HCT116 (cell line): ENCODE results near the gene SLC6A12. TPM values are rescaled to one million over a fixed set of nuclear protein-coding genes. Genes with fewer than 3 reads are reported as not detected.

Experiments used
- ATAC-seq: fragments of 200-7000 bp; cut with Tn5 transposase; 2 replicates; pipeline ENCODE4 v1.9.1; 2020; ENCODE audit warnings: mild to moderate bottlenecking, moderate library complexity
- BruUV-seq: library from RNA; stranded (reverse); fragments of 400-500 nt; replicated peaks from 2 replicates; lab custom pipeline; 2021; lab: Mats Ljungman, UMichigan
- CTCF ChIA-PET: fragments of 300-600 bp; sonication (Branson Sonifier 250); formaldehyde crosslinking; loops from one replicate; lab custom pipeline; 2021; ENCODE audit warnings: antibody characterized with exemption; lab: Charles Lee
- POLR2A ChIA-PET: fragments of 300-600, 350-600 bp; sonication (Branson Sonifier 250); formaldehyde crosslinking; loops from one replicate; lab custom pipeline; 2021; ENCODE audit warnings: antibody characterized with exemption; lab: Charles Lee
- RAD21 ChIA-PET, 2 experiments: fragments of 300-600 bp; sonication (Branson Sonifier 250); formaldehyde crosslinking; loops; one replicate each; lab custom pipeline; 2023; ENCODE audit warnings: low total read pairs in 2 of 2; ENCODE audit not compliant: uncharacterized antibody in 2 of 2, unreplicated experiment in 2 of 2, low non-redundant PET in 1 of 2; lab: Charles Lee
- DNase-seq: peaks from one replicate; pipeline ENCODE4 v3.0.0-alpha.2; 2010; ENCODE audit warnings: low read depth, low spot score
- H2AFZ ChIP-seq: fragments of 200-600 bp; shearing (Covaris generic), sonication (generic); 2 replicates; pipeline ENCODE4 v1.6.1; 2017; ENCODE audit warnings: low read depth, mixed run types, mixed read lengths, antibody characterized with exemption, low read length; ENCODE audit not compliant: poor library complexity, severe bottlenecking
- H3K27ac ChIP-seq: 2 replicates; pipeline ENCODE4 v1.5.1; 2012; ENCODE audit warnings: low read depth, low read length
- H3K27me3 ChIP-seq: fragments of 200-600 bp; sonication (generic); 2 replicates; pipeline ENCODE4 v1.6.1; 2016; ENCODE audit warnings: mixed run types, low read length, mixed read lengths; ENCODE audit not compliant: insufficient read depth
- H3K36me3 ChIP-seq, 2 experiments: fragments of 200-500 bp in 1 of 2; fragments of 200-600 bp in 1 of 2; sonication (Bioruptor generic) in 1 of 2; sonication (generic) in 1 of 2; 2 replicates each; pipeline versions ENCODE4 v1.5.1 to v1.6.1; 2014 to 2016; ENCODE audit warnings: low read length in 2 of 2, inconsistent platforms in 1 of 2, mixed read lengths in 1 of 2, mixed run types in 1 of 2; ENCODE audit not compliant: insufficient read depth in 2 of 2, control insufficient read depth in 1 of 2
- H3K4me1 ChIP-seq, 2 experiments: fragments of 200-600 bp in 1 of 2; sonication (generic) in 1 of 2; 2 replicates each; pipeline versions ENCODE4 v1.5.1 to v1.6.1; 2012 to 2017; ENCODE audit warnings: low read length in 2 of 2, inconsistent platforms in 1 of 2, mild to moderate bottlenecking in 1 of 2, mixed read lengths in 1 of 2, mixed run types in 1 of 2, moderate library complexity in 1 of 2; ENCODE audit not compliant: insufficient read depth in 2 of 2, control insufficient read depth in 1 of 2
- H3K4me2 ChIP-seq: fragments of 200-600 bp; sonication (generic); 2 replicates; pipeline ENCODE4 v1.6.1; 2017; ENCODE audit warnings: mixed run types, low read length, mixed read lengths
- H3K4me3 ChIP-seq, 2 experiments: fragments of 200-600 bp in 1 of 2; sonication (generic) in 1 of 2; replicated peaks in 1 of 2; 2 replicates each; pipeline ENCODE4 v1.5.1; 2011 to 2016; ENCODE audit warnings: low read length in 2 of 2, control low read depth in 1 of 2, low read depth in 1 of 2, mild to moderate bottlenecking in 1 of 2, mixed read lengths in 1 of 2, mixed run types in 1 of 2
- H3K79me2 ChIP-seq: fragments of 200-600 bp; sonication (generic); 2 replicates; pipeline ENCODE4 v1.6.1; 2017; ENCODE audit warnings: mild to moderate bottlenecking, mixed run types, low read length, moderate library complexity, mixed read lengths; ENCODE audit not compliant: insufficient read depth
- H3K9ac ChIP-seq: fragments of 200-600 bp; sonication (generic); 2 replicates; pipeline ENCODE4 v1.6.1; 2016; ENCODE audit warnings: low read length, mixed read lengths
- H3K9me2 ChIP-seq: fragments of 200-600 bp; sonication (generic), shearing (Covaris generic); 2 replicates; pipeline ENCODE4 v1.6.1; 2017; ENCODE audit warnings: mixed run types, mild to moderate bottlenecking, moderate library complexity; ENCODE audit not compliant: insufficient read depth
- H3K9me3 ChIP-seq, 2 experiments: fragments of 200-500 bp in 1 of 2; fragments of 200-600 bp in 1 of 2; sonication (Bioruptor generic) in 1 of 2; sonication (generic) in 1 of 2; 2 replicates each; pipeline ENCODE4 v1.6.1; 2014 to 2017; ENCODE audit warnings: low read length in 2 of 2, mixed read lengths in 2 of 2, inconsistent platforms in 1 of 2, low read depth in 1 of 2, mild to moderate bottlenecking in 1 of 2, mixed run types in 1 of 2, moderate library complexity in 1 of 2; ENCODE audit not compliant: control insufficient read depth in 1 of 2, insufficient read depth in 1 of 2
- H4K20me1 ChIP-seq: fragments of 200-600 bp; sonication (generic), shearing (Covaris generic); 2 replicates; pipeline ENCODE4 v1.6.1; 2017; ENCODE audit warnings: mixed run types, mild to moderate bottlenecking, moderate library complexity; ENCODE audit not compliant: insufficient read depth
- CEBPB ChIP-seq: IDR thresholded peaks from 2 replicates; pipeline ENCODE4 v1.6.1; 2012; ENCODE audit warnings: low read depth
- CTCF ChIP-seq, 3 experiments: fragments of 200-600 bp in 1 of 3; sonication (generic) in 1 of 3; IDR thresholded peaks in 2 of 3; conservative IDR thresholded peaks in 1 of 3; 2 replicates each; pipeline ENCODE4 v1.5.1; 2012 to 2017; ENCODE audit warnings: low read depth in 2 of 3, low read length in 2 of 3, antibody characterized with exemption in 1 of 3, borderline replicate concordance in 1 of 3, control low read depth in 1 of 3, mild to moderate bottlenecking in 1 of 3, mixed read lengths in 1 of 3, mixed run types in 1 of 3, moderate library complexity in 1 of 3; ENCODE audit not compliant: insufficient read depth in 1 of 3
- EGR1 ChIP-seq: IDR thresholded peaks from 2 replicates; pipeline ENCODE4 v1.6.1; 2012; ENCODE audit warnings: low read depth
- EZH2 ChIP-seq: fragments of 200-600 bp; sonication (generic); IDR thresholded peaks from 2 replicates; pipeline ENCODE4 v1.6.1; 2017; ENCODE audit warnings: antibody characterized with exemption, mixed run types
- EZH2phosphoT487 ChIP-seq: fragments of 200-600 bp; IDR thresholded peaks from 2 replicates; pipeline ENCODE4 v1.6.1; 2018; ENCODE audit warnings: antibody characterized with exemption, borderline replicate concordance
- SIN3A ChIP-seq: IDR thresholded peaks from 2 replicates; pipeline ENCODE4 v1.6.1; 2012; ENCODE audit warnings: low read depth
- SP1 ChIP-seq: IDR thresholded peaks from 2 replicates; pipeline ENCODE4 v1.6.1; 2012; ENCODE audit warnings: low read depth
- TCF7L2 ChIP-seq: IDR thresholded peaks from 2 replicates; pipeline ENCODE4 v1.7.0; 2011; ENCODE audit warnings: borderline replicate concordance, inconsistent platforms; ENCODE audit not compliant: insufficient read depth, insufficient read length; ENCODE audit errors: extremely low read depth
- ZFX ChIP-seq: fragments of 450-650 bp; IDR thresholded peaks from 2 replicates; pipeline ENCODE4 v1.6.1; 2017
- intact Hi-C: fragments of 100-400 bp; cut with micrococcal nuclease; formaldehyde crosslinking; loops from 2 replicates; pipeline ENCODE4 v1.10.0; 2022
- total RNA-seq: library from RNA; stranded (reverse); gene quantifications from one replicate; pipeline ENCODE4 v1.2.1, GENCODE V29; 2021; ENCODE audit not compliant: unreplicated experiment
- TF ChIP-seq, protein P1 (sequence below): IDR thresholded peaks from 2 replicates; pipeline ENCODE4 v1.6.1; 2012
- TF ChIP-seq, protein P2 (sequence below): IDR thresholded peaks from 2 replicates; pipeline ENCODE4 v1.6.1; 2012; ENCODE audit warnings: low read depth
- TF ChIP-seq, protein P3 (sequence below): IDR thresholded peaks from 2 replicates; pipeline ENCODE4 v1.6.1; 2012

The SLC6A12 gene
- total RNA-seq, 1 experiment from 2014 or later = 0.64 TPM

- Histone ChIP-seq H3K27ac (no peak overlapping the region), H3K9me2 (no peaks in the 10 kb centered on the region), H3K9ac (no peak overlapping the region), H3K27me3 (0 out of 2 replicates have a peak, but pooled peaks cover 5% of the 10 kb centered on the region), H4K20me1 (no peaks in the 10 kb centered on the region), H3K4me2 (no peak overlapping the region), H2AFZ (no peak overlapping the region), H3K9me3 (no peaks in the 10 kb centered on the region), H3K36me3 (no peaks in the 10 kb centered on the region), H3K79me2 (no peaks in the 10 kb centered on the region), H3K4me3 (no peak overlapping the region), H3K4me1 (no peaks in the 10 kb centered on the region)
- intact Hi-C loops = no loop called here
- no peak for ATAC-seq
- no TSS peak for BruUV-seq
- TF ChIP-seq CEBPB = no peak
- DNase-seq = no peak
- RAD21 ChIA-PET = no interaction called here
- CTCF ChIA-PET = no interaction called here
- POLR2A ChIA-PET = no interaction called here
Observed at GRCh38 chr12:226401-226800, 12.4 kb upstream of the SLC6A12 start.

DNA sequence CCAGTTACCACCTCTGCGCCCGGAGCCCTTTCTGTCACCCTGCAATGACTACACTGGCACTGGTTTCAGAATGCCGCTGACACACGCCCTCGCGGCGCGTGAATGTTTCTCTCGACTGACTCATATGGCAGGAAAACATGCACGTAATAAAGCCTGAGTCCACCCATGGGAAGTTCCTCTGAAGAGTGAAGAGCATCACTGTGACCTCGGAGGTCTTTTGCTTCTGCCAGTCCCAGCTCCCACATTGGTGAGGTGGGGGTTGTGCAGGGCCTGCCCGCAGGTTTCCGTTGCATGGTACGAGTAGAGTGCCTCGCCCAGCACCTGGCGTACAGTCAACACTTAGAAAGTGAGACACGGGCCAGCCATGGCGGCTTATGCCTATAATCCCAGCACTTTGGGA, 11.1 kb upstream of the SLC6A12 start:
- Histone ChIP-seq H3K27ac (no peak overlapping the region), H3K36me3 (no peaks in the 10 kb centered on the region), H3K9me2 (no peaks in the 10 kb centered on the region), H3K4me3 (no peak overlapping the region), H3K4me1 (peaks cover 0 to 4% of the 10 kb centered on the region in 2 experiments; a peak in 1 of 4 replicates), H2AFZ (no peak overlapping the region), H3K4me2 (no peak overlapping the region), H3K27me3 (0 out of 2 replicates have a peak, but pooled peaks cover 5% of the 10 kb centered on the region), H3K9ac (no peak overlapping the region), H3K9me3 (no peaks in the 10 kb centered on the region), H4K20me1 (no peaks in the 10 kb centered on the region), H3K79me2 (no peaks in the 10 kb centered on the region)
- BruUV-seq = no TSS peak
- ATAC-seq = no peak
- POLR2A ChIA-PET = no interaction called here
- CTCF ChIA-PET = no interaction called here
- intact Hi-C loops = no loop called here
- TF ChIP-seq ZFX (no peak), EZH2 (no peak), CTCF (IDR thresholded peaks at IDR 0.05 in 2 of 3, conservative IDR thresholded peaks at IDR 0.05 in 1 of 3; ENCODE audit: borderline replicate concordance in 1 of 3, insufficient read depth in 1 of 3, low read depth in 2 of 3, low read length in 2 of 3) (no peak), SIN3A (no peak), EGR1 (no peak), EZH2phosphoT487 (no peak), SP1 (no peak), TCF7L2 (no peak)
- TF ChIP-seq, protein P1, sequence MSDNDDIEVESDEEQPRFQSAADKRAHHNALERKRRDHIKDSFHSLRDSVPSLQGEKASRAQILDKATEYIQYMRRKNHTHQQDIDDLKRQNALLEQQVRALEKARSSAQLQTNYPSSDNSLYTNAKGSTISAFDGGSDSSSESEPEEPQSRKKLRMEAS = no peak
- TF ChIP-seq, protein P2, sequence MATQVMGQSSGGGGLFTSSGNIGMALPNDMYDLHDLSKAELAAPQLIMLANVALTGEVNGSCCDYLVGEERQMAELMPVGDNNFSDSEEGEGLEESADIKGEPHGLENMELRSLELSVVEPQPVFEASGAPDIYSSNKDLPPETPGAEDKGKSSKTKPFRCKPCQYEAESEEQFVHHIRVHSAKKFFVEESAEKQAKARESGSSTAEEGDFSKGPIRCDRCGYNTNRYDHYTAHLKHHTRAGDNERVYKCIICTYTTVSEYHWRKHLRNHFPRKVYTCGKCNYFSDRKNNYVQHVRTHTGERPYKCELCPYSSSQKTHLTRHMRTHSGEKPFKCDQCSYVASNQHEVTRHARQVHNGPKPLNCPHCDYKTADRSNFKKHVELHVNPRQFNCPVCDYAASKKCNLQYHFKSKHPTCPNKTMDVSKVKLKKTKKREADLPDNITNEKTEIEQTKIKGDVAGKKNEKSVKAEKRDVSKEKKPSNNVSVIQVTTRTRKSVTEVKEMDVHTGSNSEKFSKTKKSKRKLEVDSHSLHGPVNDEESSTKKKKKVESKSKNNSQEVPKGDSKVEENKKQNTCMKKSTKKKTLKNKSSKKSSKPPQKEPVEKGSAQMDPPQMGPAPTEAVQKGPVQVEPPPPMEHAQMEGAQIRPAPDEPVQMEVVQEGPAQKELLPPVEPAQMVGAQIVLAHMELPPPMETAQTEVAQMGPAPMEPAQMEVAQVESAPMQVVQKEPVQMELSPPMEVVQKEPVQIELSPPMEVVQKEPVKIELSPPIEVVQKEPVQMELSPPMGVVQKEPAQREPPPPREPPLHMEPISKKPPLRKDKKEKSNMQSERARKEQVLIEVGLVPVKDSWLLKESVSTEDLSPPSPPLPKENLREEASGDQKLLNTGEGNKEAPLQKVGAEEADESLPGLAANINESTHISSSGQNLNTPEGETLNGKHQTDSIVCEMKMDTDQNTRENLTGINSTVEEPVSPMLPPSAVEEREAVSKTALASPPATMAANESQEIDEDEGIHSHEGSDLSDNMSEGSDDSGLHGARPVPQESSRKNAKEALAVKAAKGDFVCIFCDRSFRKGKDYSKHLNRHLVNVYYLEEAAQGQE = no peak
- TF ChIP-seq, protein P3, sequence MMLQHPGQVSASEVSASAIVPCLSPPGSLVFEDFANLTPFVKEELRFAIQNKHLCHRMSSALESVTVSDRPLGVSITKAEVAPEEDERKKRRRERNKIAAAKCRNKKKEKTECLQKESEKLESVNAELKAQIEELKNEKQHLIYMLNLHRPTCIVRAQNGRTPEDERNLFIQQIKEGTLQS = no peak
- DNase-seq = no peak
- RAD21 ChIA-PET = no interaction called here
